HL-60 (cell line): ENCODE data around the gene SERTAD3.

ENCODE experiments used
- DNase-seq, 2 experiments: peaks; one replicate each; pipeline ENCODE4 v3.0.0-alpha.2; 2010 to 2020; ENCODE audit warnings: low read depth in 1 of 2, low spot score in 1 of 2
- H3K27ac ChIP-seq: fragments of 250-450 bp; sonication (Bioruptor Pico); replicated peaks from 2 replicates; pipeline ENCODE4 v1.5.1; 2020; ENCODE audit warnings: mild to moderate bottlenecking, moderate library complexity
- H3K27me3 ChIP-seq: fragments of 250-450 bp; sonication (Bioruptor Pico); 2 replicates; pipeline ENCODE4 v1.5.1; 2021; ENCODE audit warnings: mild to moderate bottlenecking, moderate library complexity; ENCODE audit not compliant: insufficient read depth, poor library complexity, severe bottlenecking
- H3K4me3 ChIP-seq: replicated peaks from 2 replicates; pipeline ENCODE4 v1.5.1; 2011; ENCODE audit warnings: mild to moderate bottlenecking, control low read depth, low read length; ENCODE audit not compliant: insufficient read depth
- CTCF ChIP-seq: IDR thresholded peaks from one replicate; pipeline ENCODE4 v1.5.1; 2011; ENCODE audit warnings: low read length, control low read depth, inconsistent platforms; ENCODE audit not compliant: insufficient read depth
- GABPA ChIP-seq: IDR thresholded peaks from 2 replicates; pipeline ENCODE4 v1.6.1; 2012; ENCODE audit warnings: low read depth
- POLR2AphosphoS5 ChIP-seq: IDR thresholded peaks from 2 replicates; pipeline ENCODE4 v1.6.1; 2012; ENCODE audit warnings: low read depth
- REST ChIP-seq: IDR thresholded peaks from 2 replicates; pipeline ENCODE4 v1.6.1; 2012; ENCODE audit warnings: low read depth; ENCODE audit not compliant: insufficient replicate concordance
- SPI1 ChIP-seq: IDR thresholded peaks from 2 replicates; pipeline ENCODE4 v1.6.1; 2012; ENCODE audit warnings: low read depth, mild to moderate bottlenecking, borderline replicate concordance

SERTAD3 gene

GRCh38 chr19:40442328-40443130 lies 1.6 kb downstream of the SERTAD3 start:
- Histone ChIP-seq H3K27ac (peak overlapping the region; percentile 44), H3K4me3 (peak overlapping the region; percentile 60), H3K27me3 (no peaks in the 10 kb centered on the region)
- TF ChIP-seq REST (no peak), SPI1 (no peak), POLR2AphosphoS5 (no peak), GABPA (no peak), CTCF (no peak)
- DNase-seq: no peak

- TF ChIP-seq SPI1: no peak
- no peak for TF ChIP-seq POLR2AphosphoS5
- TF ChIP-seq GABPA: no peak
- TF ChIP-seq REST: no peak
- no peak for TF ChIP-seq CTCF
- H3K27ac ChIP-seq: no peak overlapping the region
- H3K4me3 ChIP-seq: no peak overlapping the region
- H3K27me3 ChIP-seq: no peaks in the 10 kb centered on the region
- DNase-seq: no peak
Measured at GRCh38 chr19:40441719-40442253, 2.3 kb downstream of the SERTAD3 start.

GRCh38 chr19:40438284-40438683 lies 5.9 kb downstream of the SERTAD3 start:
- TF ChIP-seq CTCF: no peak
- no peak for DNase-seq
- H3K27me3 ChIP-seq: no peaks in the 10 kb centered on the region
- no peak overlapping the region for H3K27ac ChIP-seq
- H3K4me3 ChIP-seq: no peak overlapping the region
